H1 (cell line): ENCODE data around the gene NMD3. TPM values are rescaled to one million over a fixed set of nuclear protein-coding genes. Genes with fewer than 3 reads are reported as not detected.

Experiments
- CEBPB ChIP-seq: IDR thresholded peaks from 2 replicates; pipeline ENCODE4 v1.6.1; 2012; ENCODE audit warnings: low read depth, low read length
- CHD7 ChIP-seq: fragments of 300-600 bp; sonication (generic); IDR thresholded peaks from 2 replicates; pipeline ENCODE4 v1.7.1; 2012; ENCODE audit warnings: low read length, moderate library complexity, mild to moderate bottlenecking, inconsistent platforms; ENCODE audit not compliant: insufficient replicate concordance
- CREB1 ChIP-seq: IDR thresholded peaks from 2 replicates; pipeline ENCODE4 v1.6.1; 2012; ENCODE audit warnings: inconsistent platforms
- SP4 ChIP-seq: IDR thresholded peaks from 2 replicates; pipeline ENCODE4 v1.6.1; 2012; ENCODE audit warnings: low read length, inconsistent platforms
- TBP ChIP-seq: IDR thresholded peaks from 2 replicates; pipeline ENCODE4 v1.6.1; 2011; ENCODE audit warnings: low read depth, low read length, improper control_type of control experiment
- polyA plus RNA-seq, 7 experiments: library from polyadenylated mRNA; depleted of rRNA in 3 of 7; stranded (reverse) in 5 of 7; unstranded in 2 of 7; fragments of >200 nt in 5 of 7; fragments of 200-250 nt in 2 of 7; gene quantifications; 1 replicate in 5 of 7; 2 replicates in 1 of 7; 4 replicates in 1 of 7; pipeline versions ENCODE4 v1.2.1 to v1.2.3, GENCODE V29; 2011 to 2013; ENCODE audit warnings: missing spikeins in 2 of 7, mixed read lengths in 2 of 7
- total RNA-seq: library from RNA; stranded (reverse); fragmentation: NEBNext Ultra II Directional; extraction: Animal tissue kit (Norgen Biotek cat#: 25700); gene quantifications from 2 replicates; pipeline ENCODE4 v1.2.1, GENCODE V29; 2021

NMD3 gene
- total and polyA plus RNA-seq, 2 of the 8 experiments (the other 6 are each of a cell fraction or from before 2014, with no cell fraction given) = 12.1 to 64.2 TPM

GRCh38 chr3:161236240-161236639, 15.1 kb downstream of the NMD3 start (continued):
- TF ChIP-seq CHD7 (no peak), CEBPB (no peak), SP4 (no peak), CREB1 (no peak), TBP (no peak)
- TF ChIP-seq, all 59 proteins: peak for 0
